T-helper 2 cell (primary cell): ENCODE results near the gene PRPS1.
"Not testable (repeated sequence)": the region's sequence is repeated elsewhere in the genome, so short reads cannot be mapped to it uniquely, and the experiment has no call there.

ENCODE experiments used
- DNase-seq, 5 experiments: peaks; one replicate each; pipeline versions ENCODE4 v3.0.0 to v3.0.0-alpha.2; 2012 to 2022
- total RNA-seq, 2 donors: gene quantifications; one replicate each; lab custom pipeline; 2026; lab: John Stamatoyannopoulos, UW

PRPS1 gene
- total RNA-seq, result 54.2 to 59.3 reads per million in 2 donors

DNA sequence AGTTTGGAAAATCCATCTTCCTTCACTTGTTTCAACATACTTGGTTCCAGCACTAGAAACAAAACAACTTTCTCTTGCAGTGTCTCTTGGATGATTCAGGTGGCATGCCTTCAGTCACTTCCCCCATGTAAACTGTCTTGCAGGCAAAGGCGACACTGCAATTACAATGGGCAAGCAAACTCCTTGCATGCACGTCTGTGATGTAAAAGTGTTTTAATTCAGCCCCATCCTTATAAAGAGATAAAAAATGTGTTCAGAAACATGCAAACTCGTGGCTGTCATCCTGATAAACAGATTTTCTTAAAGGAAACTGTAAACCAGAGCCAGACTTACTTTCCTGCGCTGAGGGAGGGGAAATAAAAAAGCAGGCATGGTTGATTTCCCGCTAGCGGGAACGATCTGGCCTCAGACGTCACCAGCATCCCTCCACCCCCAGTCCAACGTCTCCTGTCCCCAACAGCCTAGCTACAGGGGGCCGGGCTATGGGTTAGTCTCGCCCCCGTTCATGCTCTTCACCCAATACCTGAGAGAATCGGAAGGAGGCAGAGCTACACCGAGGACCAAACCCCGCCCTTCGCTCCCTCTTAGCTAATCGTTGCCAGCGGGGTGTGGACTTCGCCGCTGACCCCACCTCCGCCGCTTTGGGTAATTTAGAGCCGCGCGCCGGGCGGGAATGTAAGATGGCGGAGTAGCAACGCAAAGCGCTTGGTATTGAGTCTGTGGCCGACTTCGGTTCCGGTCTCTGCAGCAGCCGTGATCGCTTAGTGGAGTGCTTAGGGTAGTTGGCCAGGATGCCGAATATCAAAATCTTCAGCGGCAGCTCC lies at the start of gene PRPS1:
Gene PRPS1, plus strand, starts transcription at position 673 of the 824 bp plus-strand sequence. Its CDS starts 119 bp downstream, at position 792.
- DNase-seq, result peak; percentile 70 to 96 (median 86)

DNA sequence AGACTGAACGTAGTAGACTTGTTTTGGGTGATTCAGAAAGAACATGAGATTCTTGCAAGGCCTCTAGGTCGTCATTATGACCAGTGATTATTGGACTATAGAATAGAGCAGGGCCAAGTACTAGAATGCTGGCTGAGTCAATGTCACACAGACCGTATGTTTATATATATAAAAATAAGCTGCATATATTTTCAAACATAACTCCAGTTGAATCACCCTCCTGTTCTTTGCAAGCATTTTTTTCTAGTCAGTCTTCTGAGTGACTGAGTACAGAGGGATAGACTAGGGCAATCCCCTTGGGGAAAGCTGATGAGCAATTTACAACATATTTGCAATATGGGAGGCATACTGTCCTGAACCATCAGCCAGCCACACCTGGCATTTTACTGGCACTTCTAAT lies 48.4 kb upstream of the PRPS1 start:
- DNase-seq, result no peak

DNA sequence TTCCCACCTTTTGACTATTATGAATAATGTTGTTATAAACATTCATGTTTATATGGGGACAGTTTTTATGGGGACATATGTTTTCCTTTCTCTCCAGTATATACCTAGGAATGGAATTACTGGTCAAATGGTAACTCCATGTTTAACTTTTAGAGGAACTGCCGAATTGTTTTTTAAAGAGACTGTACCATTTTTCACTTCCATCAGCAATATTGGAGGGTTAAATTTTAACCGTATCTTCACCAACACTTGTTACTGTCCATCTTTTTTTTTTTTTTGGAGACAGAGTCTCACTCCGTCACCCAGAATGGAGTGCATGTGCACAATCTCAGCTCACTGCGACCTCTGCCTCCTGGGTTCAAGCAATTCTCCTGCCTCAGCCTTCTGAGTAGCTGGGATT lies 46.4 kb upstream of the PRPS1 start:
- no peak for DNase-seq

DNA sequence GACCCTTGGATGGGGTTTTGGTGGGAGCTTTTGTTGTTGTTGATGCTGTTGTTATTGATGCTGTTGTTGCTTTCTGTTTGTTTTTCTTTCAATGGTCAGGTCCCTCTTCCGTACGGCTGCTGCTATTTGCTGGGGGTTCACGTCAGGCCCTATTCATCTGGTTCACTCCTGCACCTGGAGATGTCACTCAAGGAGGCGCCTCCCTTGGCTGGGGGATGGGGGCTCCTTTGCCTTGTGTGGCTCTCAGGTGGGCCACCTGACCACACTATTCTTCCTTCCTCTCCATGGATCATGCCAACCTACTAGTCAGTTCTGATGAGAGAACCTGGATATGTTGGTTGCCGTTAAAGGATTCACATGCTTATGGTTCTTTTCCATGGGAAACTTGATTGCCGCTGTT lies 39.1 kb upstream of the PRPS1 start:
- DNase-seq, result no peak

DNA sequence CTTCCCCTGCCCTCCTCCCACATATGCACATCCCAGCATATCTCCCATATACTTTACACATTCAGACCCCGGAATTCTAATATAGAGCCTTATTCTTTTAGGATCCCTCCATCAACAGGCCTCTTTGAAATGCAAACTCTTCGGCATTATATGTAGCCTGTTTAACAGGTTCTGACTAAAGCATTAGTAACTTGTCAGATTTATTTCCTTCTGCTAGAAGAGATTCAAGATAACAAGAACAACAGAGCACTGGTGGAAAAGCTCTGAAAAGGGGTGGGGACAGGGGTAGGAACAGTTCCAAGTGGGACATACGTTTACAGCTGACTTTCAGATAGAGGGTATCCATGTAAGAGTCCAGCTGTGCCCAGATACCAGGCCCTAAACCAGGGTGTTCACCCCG lies 31.7 kb upstream of the PRPS1 start:
- DNase-seq, result no peak

DNA sequence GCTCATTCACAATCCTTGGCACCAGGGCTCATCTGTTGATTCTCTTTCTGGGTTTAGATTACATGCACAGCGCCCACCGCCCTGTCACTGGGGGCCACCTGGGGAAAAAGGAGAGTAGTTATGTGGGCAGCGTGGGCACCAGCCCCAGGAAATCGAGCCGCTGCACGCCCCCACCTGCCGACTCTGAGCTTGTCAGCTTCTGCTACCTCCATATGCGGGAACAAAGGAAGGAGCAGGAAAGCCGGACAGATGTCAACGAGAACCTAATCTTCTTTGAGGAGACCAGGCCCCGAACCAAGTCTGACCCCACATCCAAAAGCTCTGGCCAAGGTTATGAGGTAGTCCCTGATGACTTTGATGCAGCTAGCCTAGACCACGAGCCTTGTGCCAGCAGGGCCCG lies 31.0 kb upstream of the PRPS1 start:
- no peak for DNase-seq

DNA sequence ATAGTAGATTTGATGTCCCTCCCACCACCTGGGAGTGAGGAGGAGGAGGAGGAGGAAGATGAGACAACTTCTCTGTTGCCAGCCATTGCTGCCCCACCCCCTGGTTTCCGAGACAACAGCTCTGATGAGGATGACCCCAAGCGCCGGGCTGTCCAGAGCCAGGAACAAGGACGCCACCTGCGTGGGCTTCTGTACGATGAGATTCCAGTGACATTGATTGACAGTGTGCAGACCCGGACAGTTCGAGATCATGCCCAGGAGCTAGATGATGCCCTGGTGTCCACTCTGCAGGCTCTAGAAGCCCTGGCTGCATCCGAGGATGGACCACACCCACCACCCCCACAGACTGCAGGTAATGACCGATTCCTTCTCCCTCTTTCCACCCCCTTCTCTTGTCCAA lies 30.5 kb upstream of the PRPS1 start:
- no peak for DNase-seq

DNA sequence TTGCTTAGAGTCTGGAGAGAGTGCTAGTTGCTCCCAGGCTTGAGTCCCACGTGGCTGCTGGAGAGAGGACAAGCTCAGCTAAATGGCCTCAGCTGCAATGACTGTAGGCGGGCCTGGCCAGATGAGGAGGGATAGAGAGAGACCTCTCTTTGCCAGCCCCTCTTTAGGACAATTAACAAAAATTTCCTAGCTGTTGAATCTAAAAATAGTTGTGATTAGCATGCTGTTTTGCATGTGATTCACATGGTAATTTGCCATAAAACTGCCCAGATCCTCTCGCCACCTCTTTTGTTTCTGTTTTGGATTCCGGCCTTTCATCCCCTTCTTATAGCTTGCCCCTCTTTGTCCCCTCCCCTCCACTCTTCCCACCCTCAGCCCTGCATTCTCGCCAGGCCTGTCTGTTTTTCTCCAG lies 28.9 kb upstream of the PRPS1 start:
- DNase-seq, result no peak

DNA sequence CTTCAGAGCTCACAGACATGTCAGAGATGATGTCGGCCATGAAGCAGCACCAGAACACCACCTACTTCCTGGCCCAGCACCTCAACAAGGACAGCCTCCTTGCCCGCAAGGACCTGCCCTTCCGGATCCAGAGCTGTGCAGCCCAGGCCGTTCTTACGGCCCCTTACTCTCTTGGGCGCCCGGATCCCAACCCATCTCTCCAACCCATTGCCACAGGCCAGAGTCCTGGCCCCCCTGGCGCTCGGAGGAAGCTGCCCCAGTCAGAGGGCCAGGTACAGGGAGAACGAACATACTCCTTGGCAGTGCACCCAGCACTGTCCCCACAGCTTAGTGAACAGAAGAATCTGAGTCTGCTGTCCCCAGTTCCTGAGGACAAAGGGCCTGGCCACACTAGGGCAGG lies 27.9 kb upstream of the PRPS1 start:
- no peak for DNase-seq

DNA sequence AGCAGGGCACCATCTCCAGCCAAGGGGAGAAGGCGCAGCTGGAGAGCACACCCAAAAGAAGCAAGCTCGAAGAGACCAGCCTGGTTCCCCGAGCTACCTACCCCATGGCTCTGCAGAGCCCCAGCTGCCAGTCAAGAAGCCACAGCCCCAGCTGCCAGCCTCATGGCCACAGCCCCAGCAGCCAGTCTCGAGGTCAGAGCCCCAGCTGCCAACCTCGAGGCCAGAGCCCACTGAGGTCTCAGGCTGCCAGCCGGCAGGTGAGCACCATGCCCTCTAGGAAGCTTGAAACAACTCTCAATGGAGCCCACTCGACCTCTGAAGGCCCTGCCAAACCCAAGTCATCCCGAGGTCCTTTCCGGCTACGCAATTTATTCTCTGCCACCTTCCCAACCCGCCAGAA lies 27.0 kb upstream of the PRPS1 start:
- DNase-seq, result no peak

DNA sequence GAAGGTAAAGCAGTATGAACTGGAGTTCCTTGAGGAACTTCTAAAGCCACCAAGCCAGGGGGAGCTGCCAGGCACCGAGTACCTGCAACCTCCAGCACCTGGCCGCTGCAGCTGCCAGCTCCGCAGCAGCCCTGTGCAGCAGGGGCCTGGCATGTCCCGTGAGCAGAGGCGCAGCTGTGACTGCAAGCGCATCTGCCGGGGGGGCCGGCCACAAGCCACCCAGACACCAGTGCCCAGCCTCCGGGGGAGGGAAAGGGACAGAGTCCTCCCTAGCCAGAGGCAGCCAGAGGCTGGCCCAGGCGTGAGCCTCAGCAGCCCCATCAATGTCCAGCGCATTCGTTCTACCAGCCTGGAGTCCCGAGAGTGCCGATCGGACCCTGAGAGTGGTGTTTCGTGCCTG lies 26.6 kb upstream of the PRPS1 start:
- DNase-seq, result no peak

DNA sequence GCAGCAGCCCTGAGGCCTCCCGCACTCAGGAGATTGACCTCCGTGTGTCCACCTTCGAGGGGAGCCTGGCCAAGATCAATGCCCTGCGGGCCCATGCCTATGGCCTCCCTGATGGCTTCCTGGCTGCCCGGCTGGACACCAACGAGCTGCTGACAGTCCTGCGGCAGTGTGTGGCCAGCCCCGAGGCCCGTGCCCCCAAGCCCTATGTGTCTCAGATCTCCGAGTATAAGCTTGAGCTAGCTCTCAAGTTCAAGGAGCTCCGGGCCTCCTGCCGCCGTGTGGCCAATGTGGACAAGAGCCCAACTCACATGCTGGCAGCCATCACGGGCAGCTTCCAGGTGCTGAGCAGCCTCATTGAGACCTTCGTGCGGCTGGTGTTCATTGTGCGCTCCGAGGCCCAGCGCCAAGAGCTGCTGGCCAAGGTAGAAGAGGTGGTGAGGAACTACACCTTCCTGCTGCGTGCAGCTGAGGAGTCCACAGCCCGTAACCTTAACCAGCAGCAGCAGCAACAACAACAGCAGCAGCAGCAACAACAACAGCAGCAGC lies 25.5 kb upstream of the PRPS1 start:
- no peak for DNase-seq

DNA sequence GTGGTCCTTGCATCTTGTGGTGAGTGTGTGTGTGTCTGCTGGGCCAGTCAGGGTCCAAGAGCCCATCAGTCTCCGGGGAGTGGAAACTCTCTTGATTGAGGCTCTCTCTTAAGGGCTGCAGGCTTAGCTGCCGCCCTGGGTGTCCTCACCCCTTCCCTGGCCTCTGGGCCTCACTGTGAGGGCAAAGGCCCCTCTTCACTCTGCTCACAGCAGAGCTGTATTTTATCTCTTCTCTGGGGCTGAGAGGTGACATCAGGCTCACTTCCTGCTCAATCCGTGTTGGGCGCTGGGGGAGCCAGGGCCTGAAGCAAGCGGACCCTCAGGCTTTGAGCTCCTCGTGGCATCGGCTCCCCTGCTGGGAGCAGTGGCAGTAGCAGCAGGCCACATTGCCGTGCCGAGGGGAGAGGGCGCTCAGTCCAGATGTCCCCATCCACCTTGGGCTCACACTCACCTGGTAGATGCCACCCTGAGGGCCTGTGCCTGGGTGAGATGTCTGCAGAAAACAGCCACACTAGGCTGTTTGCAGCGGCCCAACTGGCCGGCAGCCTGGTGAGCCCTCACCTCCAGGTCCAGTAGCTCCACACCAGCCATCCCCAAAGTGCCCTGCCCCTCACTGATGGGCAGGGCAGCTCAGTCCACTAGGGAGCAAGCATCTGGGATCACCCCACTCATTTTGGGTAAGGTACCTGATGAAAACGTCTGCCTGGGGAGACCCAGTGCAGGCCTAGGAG lies 24.7 kb upstream of the PRPS1 start:
- no peak for DNase-seq

DNA sequence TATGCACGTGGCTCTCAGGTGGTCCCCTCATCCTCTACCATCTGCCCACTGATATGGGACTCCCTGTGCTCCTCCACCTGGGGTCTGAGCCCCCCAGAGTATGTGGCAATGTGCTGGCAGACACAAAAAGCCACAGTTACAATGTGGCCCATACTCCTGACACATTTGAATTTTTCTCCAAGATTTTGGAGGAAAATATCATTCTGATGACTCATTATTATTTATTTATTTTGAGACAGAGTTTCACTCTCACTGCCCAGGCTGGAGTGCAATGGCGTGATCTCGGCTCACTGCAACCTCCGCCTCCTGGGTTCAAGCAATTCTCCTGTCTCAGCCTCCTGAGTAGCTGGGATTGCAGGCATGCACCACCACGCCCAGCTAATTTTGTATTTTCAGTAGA lies 19.2 kb upstream of the PRPS1 start:
- DNase-seq, result not testable (repeated sequence)

DNA sequence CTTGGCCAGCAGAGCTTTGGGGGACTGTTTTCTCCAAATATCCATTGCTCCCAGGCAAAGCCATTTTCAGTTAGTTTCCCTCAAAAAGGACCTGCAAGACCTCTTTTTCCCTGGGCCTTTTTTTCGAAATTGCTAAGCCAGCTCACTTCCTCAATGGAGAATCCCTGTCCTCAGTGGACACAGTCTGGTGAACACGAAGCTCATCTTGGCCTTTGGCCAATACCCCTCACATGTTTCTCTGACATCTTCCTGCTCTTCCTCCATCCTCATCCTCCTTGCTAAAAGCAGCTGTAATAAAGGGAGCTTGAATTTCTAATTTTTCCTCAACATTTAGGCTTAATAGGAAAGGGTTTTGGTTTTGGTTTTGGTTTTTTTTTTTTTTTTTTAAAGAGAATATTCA lies 17.6 kb upstream of the PRPS1 start:
- DNase-seq, result no peak

DNA sequence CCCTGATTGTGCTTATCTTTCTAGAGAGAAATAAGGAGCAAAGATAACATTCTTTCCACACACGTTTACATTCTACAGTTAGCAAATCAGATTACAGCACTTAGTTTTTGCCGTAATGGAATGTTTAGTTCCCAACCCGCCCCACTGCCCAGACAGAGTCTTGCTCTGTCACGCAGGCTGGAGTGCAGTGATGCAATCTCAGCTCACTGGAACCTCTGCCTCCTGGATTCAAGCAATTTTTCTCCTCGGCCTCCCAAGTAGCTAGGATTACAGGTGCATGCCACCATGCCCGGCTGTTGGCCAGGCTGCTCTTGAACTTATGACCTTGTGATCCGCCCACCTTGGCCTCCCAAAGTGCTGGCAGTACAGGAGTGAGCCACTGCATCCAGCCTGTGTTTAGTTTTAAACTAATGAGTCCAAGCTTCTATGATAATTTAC lies 8.4 kb upstream of the PRPS1 start:
- DNase-seq, result no peak

DNA sequence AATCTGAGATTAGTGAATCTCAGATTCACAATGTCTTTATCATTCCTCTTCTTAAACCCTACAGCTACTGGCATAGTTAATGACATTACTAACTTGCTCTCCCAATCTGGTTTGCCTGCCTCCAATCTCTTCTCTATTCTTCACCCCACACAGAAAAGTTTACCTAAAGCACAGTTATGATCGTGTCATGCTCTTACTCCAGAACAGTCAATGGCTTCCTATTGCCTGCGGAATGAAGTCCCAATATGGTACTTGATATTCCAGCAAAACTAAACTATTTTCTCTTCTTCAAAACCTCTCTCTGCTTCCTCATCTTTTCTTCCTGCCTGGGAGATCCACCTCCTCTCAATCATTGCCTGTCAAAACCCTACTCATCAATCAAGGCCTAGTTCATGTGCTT lies 3.4 kb upstream of the PRPS1 start:
- DNase-seq, result no peak

DNA sequence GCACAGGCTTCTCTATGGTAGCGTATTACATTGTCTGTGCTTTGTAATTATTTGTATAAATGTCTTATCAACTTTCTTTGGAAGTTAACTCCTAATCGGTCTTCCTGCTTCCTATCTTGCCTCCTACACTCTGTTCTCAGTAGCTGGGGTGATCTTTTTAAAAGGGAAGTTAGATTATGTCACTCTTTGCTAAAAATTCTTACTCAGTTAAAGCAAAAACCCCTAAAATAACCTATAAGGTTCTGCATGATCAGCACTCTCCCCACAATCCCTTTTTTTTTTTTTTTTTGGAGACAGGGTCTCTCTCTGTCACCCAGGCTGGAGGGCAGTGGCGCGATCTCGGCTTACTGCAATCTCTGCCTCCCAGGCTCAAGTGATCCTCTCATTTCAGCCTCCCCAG lies 2.6 kb upstream of the PRPS1 start:
- DNase-seq, result no peak

DNA sequence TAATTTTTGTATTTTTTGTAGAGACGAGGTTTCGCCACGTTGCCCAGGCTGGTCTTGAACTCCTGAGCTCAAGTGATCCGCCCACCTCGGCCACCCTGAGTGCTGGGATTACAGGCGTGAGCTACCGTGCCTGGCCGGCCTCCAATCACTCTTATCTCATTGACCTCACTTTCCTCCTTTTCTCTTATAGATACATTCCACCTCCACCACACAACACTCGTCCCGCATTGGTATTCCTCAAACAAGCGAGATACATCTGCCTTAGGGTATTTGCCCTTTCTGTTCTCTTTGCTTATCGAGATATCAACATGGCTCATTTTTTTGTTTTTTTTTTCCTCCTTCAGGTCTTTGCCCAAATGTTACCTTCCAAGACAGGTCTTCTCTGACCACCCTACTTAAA lies 1.8 kb upstream of the PRPS1 start:
- DNase-seq, result no peak

DNA sequence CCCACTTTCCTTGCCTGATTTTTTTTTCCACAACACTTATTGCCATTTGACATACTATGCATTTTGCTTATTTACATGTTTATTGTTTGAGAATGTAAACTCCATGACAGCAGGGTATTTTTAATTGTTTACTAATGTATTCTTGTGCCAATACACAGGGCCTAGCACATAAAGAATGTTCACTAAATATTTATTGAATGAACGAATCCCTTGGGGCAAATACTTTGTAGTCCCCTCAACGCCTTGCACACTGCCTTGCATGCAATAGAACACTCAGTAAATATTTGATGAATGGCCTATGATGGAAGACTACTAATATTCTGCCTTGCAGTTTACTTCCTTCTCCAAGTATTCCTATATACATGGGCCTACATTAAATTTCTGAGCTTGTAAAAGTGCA lies 1.4 kb upstream of the PRPS1 start:
- DNase-seq, result no peak

DNA sequence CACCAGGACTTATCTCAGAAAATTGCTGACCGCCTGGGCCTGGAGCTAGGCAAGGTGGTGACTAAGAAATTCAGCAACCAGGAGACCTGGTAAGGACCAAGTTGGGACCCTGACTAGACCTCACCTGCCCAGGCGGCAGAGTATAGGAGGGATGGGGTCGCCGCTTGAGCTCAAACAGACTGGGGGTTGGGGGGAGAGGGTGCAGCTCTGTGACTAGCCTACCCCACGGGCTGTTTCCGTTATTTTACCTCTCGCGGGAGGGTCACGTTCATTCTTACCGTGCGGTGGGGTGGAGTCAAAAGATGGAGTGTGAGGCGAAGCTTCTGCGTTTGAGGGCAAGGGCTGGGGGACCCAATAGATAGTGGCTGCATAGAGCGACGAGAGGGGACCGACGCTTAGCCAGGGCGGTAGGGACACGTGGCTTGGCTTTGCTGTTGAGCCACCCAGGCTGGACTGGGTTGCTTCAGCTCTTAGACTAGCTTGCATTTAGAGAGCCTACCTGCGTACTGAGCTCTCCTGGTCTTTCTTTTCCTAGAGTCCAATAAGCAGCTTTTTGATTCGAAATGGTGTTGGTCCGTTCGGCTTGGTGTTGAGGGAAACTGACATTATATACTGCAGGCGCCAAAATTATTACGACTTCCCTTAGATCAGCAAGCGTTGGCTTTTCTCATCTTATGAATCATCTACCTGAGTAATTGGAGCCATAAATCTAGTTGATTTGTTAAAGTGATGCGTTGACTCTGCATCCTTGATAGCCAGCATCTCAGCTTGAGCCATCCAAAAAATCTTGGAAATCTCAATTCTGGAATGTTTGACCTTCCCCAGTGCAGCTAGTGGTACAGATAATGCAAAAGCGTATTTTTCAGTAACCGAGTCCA lies 591 bp downstream of the PRPS1 start:
- peak; percentile 8 to 77 (median 34) for DNase-seq

DNA sequence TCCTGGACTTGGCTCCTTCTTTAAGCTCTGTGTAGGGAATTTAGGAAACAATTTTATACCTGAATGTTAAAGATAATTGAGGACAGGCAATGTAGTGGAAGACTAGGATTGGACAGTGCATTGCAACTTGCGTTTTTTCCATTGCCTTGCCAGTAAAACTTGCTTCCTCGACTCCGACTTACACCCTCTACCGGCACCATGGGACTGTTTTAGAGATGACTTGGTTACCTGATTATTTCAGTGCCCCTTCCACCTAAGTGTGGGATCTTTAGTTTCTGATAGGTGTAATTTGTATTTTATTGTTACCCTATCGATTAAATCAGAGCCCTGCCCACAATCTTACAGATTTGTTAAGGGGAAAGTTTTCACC lies 1.2 kb downstream of the PRPS1 start:
- DNase-seq, result peak in 1 of 5 experiments; percentile 24
